Amygdala (tissue), 56 donors: ENCODE results near the gene PITPNC1.
"Not testable (repeated sequence)": the region's sequence is repeated elsewhere in the genome, so short reads cannot be mapped to it uniquely, and the experiment has no call there.

Source experiments
- DNase-seq, 56 donors: peaks; one replicate each; lab custom pipeline; 2025; lab: John Stamatoyannopoulos, UW

The PITPNC1 gene

DNA sequence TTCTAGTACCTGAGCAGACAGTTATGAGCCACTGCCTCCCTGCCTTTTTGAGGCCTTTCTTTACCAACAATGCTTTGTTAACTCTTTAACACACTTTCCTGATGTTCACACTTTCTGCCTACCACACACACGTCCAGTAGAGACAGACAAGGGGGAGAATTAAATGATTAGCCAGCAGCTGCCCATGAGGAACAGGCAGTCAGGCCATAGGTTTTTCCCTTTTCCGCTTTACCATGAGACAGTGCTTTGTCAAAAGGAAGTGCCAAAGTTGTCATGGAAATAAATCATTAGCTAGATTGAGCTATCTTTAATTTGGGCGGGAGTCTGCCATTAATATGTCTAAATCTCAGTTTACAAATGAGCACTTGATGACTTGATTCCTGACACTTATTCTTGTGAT is 102.1 kb downstream of the PITPNC1 start:
- DNase-seq = no peak

GRCh38 chr17:67480959-67481358 is 103.9 kb downstream of the PITPNC1 start:
- DNase-seq = not testable (repeated sequence)

- DNase-seq = no peak
Measured at GRCh38 chr17:67481808-67482207, 104.7 kb downstream of the PITPNC1 start.

- no peak for DNase-seq
Measured at GRCh38 chr17:67482764-67483163, 105.7 kb downstream of the PITPNC1 start.

DNA sequence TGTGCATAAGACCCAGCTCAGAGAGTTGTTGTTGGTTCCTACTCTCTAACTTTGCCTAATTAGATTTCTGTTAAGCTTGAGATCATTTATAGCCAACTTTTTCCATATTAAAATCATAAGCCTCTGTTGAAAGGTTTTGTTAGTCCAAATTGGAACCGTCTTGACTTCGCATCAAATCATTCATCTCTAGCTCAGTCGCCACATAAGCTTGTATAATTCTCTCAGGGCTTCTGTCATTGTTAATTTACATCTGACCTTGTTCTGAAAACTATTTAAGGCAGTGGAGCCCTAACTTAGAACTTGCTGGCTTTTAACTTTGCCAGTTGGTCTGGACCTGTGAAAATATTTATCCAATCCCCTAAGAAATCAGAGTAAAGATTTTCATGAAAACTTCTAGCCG is 107.2 kb downstream of the PITPNC1 start:
- no peak for DNase-seq

DNA sequence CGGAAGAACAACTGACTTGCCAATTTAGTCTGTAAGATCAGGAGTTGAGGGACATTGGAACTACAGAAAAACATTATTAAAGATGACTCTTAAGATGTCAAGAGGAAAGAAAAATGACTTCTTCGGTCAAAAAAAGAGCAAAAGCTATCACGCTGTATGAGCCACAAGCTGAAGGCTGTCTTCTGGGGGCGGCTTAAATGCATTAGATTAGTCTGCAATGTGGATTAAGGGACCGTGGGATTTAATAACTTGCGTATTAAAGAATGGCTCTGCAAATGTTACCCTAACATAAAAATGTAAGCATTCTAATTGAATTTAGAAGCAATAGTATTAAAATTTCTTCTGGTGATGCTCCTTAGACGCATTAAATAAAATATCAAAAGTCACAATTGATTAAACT is 108.6 kb downstream of the PITPNC1 start:
- DNase-seq = no peak

DNA sequence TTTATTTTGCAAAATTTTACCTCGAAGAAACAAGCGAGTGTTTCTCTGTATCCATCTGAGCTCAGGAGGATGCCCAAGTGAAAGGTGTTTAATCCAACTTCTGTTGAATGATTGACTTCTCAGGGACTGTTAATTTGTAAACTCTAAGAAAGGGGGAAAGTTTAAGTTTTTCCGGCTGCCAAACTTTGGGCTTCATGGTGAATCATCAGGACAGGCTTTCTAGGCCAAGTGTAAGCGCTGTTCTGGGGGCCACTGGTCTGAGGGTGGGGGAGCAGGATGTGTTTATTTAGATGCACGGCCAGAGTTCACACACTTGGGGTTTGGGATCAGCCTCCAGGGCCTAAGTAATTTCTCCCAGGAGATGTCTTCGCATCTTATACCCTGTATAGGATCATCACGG is 110.4 kb downstream of the PITPNC1 start:
- DNase-seq = no peak

DNA sequence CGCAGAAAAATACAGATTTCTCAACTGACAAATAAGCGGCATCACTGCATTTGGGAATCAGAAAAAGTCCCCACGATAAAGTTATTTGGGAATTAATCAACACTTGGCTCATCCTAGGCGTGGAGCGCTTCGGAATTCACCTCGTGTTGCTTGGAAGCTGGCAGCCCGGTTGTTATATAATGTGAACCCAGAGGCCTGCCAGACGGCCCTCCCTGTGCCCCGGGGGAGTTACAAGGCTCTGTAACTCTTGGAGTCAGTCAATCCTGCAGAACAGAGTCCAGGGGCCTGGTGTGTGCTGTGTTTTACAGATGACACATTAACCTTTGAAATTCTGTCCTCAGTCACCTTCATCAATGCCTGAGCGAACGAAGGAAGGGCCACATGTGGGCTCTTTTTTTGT is 111.1 kb downstream of the PITPNC1 start:
- DNase-seq = peak in 32 of 56 donors; percentile 8 to 78 (median 38)

DNA sequence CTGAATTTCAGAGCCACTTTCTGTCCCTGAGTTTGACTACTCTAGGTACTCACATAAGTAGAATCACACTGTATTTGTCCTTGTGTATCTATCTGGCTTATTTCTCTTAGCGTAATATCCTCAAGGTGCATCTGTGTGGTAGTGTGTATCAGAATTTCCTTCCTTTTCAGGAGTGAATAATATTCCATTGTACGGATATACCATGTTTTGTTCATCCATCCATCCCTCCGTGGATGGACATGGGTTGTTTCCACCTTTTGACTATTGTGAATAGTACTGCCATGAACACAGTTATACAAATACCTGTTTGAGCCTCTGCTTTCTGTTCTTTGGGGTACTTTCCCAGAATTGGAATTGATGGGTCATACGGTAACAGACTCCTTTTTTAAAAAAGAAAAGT is 111.7 kb downstream of the PITPNC1 start:
- no peak for DNase-seq

DNA sequence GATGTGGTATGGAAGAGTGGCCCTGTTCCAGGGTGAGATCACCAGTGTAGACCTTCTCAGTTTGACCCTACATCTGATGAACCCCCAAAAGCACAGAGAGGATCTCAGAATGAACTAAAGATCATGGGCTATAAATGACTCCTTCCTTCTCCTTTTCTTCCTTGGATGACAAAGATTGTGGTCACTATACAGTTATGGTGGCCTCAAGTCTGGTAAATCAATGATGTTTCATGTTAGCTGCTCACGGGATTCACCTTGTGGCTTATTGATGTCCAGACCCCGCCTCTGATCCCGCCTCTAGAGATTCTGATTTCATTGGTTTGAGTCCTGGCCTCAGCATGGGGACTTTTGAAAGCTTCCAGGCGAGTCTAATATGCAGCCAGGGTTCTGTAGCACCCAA is 112.2 kb downstream of the PITPNC1 start:
- no peak for DNase-seq

- DNase-seq = no peak
Measured at GRCh38 chr17:67490471-67490870, 113.4 kb downstream of the PITPNC1 start.

GRCh38 chr17:67491009-67491680 is 114.1 kb downstream of the PITPNC1 start:
- peak in 48 of 56 donors; percentile 11 to 91 (median 72) for DNase-seq

- DNase-seq = no peak
Measured at GRCh38 chr17:67491681-67492024, 114.6 kb downstream of the PITPNC1 start.

- DNase-seq = no peak
Measured at GRCh38 chr17:67492251-67492740, 115.2 kb downstream of the PITPNC1 start.

DNA sequence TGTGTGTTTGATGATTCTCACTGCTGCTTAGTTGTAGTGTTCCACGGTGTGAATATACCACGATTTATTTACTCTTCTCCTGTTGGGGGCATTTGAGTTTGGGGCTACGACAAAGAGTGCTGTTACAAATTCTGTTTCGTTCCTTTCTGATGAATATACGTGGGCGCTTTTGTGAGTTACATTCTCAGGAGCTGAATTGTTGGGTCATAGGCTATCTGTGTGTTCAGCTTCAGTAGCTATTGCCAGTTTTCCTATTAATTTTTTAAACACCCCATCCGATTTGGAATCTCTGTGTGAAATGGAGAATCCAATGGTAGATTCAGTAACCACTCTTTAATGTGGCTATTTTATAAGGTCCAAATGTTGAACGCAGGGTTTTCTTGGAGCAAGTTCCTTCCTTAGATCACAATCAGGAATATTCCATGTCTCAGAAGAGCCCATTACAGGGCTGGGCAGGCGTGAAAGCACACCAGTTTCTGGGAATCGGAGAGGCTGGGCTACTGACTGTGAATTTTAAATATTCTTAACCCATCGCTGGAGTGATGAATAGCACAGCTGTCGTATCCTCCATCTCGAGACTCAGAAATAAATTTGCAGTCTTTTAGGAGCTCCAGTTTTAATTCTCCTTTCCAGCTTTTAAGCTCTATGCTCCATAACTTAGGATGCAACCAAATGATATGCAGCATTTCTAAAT is 115.9 kb downstream of the PITPNC1 start:
- peak in 9 of 56 donors; percentile 12 to 43 (median 21) for DNase-seq

DNA sequence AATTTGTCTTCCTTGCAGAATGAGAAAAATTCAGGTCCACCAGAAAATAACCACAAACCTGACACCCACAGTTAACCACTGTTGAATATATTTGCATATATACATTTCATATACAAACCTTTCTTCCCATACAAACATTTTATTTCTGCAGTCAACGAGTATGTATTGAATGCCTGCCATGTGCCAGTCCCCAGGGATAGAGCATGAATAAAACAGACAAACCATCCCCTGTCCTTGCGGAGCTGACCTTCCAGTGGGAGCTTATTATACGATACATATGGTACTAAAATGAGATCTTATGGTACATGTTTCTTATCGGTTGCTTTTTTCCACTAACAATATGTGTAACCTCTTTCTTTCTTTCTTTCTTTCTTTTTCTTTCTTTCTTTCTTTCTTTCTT is 116.7 kb downstream of the PITPNC1 start:
- DNase-seq = no peak

DNA sequence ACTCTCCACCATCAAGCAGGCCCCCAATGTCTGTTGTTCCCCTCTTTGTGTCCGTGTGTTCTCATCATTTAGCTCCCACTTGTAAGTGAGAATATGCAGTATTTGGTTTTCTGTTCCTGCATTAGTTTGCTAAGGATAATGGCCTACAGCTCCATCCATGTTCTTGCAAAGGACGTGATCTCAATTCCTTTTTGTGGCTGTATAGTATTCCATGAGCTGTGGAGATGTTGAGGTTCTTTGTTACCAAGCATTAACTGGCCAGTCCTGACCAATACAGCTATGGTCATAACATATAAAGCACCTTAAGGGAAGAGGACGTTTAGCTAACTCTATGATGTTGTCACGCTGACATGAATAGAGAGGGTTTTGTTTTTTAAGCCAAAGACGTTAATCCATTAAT is 118.5 kb downstream of the PITPNC1 start:
- DNase-seq = not testable (repeated sequence)

GRCh38 chr17:67496286-67496685 is 119.2 kb downstream of the PITPNC1 start:
- DNase-seq = no peak

- no peak for DNase-seq
Measured at GRCh38 chr17:67499685-67500084, 122.6 kb downstream of the PITPNC1 start.

DNA sequence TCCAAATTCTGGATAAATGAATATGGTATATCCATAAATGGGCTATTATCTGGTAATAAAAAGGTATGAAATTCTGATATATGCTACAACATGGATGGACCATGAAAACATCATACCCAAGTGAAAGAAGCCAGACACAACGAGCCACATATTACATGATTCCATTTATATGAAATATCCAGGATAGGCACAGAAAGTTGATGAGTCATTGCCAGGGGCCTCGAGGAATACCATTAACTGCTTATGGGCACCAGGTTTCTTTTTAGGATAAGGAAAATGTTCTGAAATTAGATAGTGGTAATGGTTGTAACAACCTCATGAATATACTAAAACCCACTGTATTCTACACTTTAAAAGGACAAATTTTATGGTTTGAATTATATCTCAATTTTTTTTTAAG is 123.2 kb downstream of the PITPNC1 start:
- no peak for DNase-seq

GRCh38 chr17:67500677-67501300 is 123.7 kb downstream of the PITPNC1 start:
- DNase-seq = no peak

GRCh38 chr17:67502151-67502550 is 125.1 kb downstream of the PITPNC1 start:
- no peak for DNase-seq
